ENCODE data around the gene TROAP.
"Not testable (repeated sequence)": the region's sequence is repeated elsewhere in the genome, so short reads cannot be mapped to it uniquely, and the experiment has no call there.

TROAP gene

GRCh38 chr12:49304161-49304560 lies 18.9 kb upstream of the TROAP start:
- peak; percentile 41 for DNase-seq (ENCODE audit: low read depth)
- TF ChIP-seq CTCF (conservative IDR thresholded peaks at IDR 0.05; ENCODE audit: control insufficient read depth, insufficient read depth, low read depth, low read length) = no peak
- no peak overlapping the region for H3K4me3 ChIP-seq (ENCODE audit: control insufficient read depth, low read depth, low read length)

- DNase-seq (ENCODE audit: low read depth) = no peak
- no peak overlapping the region for H3K4me3 ChIP-seq (ENCODE audit: control insufficient read depth, low read depth, low read length)
- TF ChIP-seq CTCF (conservative IDR thresholded peaks at IDR 0.05; ENCODE audit: control insufficient read depth, insufficient read depth, low read depth, low read length) = no peak
Measured at GRCh38 chr12:49305762-49306510, 17.1 kb upstream of the TROAP start.

GRCh38 chr12:49309386-49309785 lies 13.7 kb upstream of the TROAP start:
- TF ChIP-seq CTCF (conservative IDR thresholded peaks at IDR 0.05; ENCODE audit: control insufficient read depth, insufficient read depth, low read depth, low read length) = no peak
- no peak for DNase-seq (ENCODE audit: low read depth)
- H3K4me3 ChIP-seq (ENCODE audit: control insufficient read depth, low read depth, low read length) = no peak overlapping the region

GRCh38 chr12:49310451-49311000 lies 12.5 kb upstream of the TROAP start:
- not testable (repeated sequence) for DNase-seq (ENCODE audit: low read depth); H3K4me3 ChIP-seq (ENCODE audit: control insufficient read depth, low read depth, low read length)

- no peak overlapping the region for H3K4me3 ChIP-seq (ENCODE audit: control insufficient read depth, low read depth, low read length)
- no peak for DNase-seq (ENCODE audit: low read depth)
- TF ChIP-seq CTCF (conservative IDR thresholded peaks at IDR 0.05; ENCODE audit: control insufficient read depth, insufficient read depth, low read depth, low read length) = no peak
Measured at GRCh38 chr12:49314811-49315210, 8.2 kb upstream of the TROAP start.

GRCh38 chr12:49317118-49317517 lies 5.9 kb upstream of the TROAP start:
- DNase-seq (ENCODE audit: low read depth); H3K4me3 ChIP-seq (ENCODE audit: control insufficient read depth, low read depth, low read length): not testable (repeated sequence)

GRCh38 chr12:49320411-49321103 lies 2.5 kb upstream of the TROAP start:
- DNase-seq (ENCODE audit: low read depth); H3K4me3 ChIP-seq (ENCODE audit: control insufficient read depth, low read depth, low read length): not testable (repeated sequence)

- H3K4me3 ChIP-seq (ENCODE audit: control insufficient read depth, low read depth, low read length) = peak overlapping the region; percentile 94
- no peak for DNase-seq (ENCODE audit: low read depth)
- TF ChIP-seq CTCF (conservative IDR thresholded peaks at IDR 0.05; ENCODE audit: control insufficient read depth, insufficient read depth, low read depth, low read length) = no peak
Measured at GRCh38 chr12:49322367-49322707, 718 bp upstream of the TROAP start.

All from fibroblast of mammary gland (primary cell).